GM12801 (cell line): ENCODE measurements around the gene PAK6.

Experiments
- CTCF ChIP-seq: IDR thresholded peaks from one replicate; pipeline ENCODE4 v1.5.1; 2011; ENCODE audit warnings: control low read depth; ENCODE audit not compliant: insufficient read length; ENCODE audit errors: extremely low read depth

Gene PAK6

GRCh38 chr15:40286061-40286532, 47.2 kb downstream of the PAK6 start:
- no peak for TF ChIP-seq CTCF

- TF ChIP-seq CTCF = no peak
These were observed 47.9 kb downstream of the PAK6 start for GRCh38 chr15:40286794-40287193.

GRCh38 chr15:40287505-40287904, 48.6 kb downstream of the PAK6 start:
- no peak for TF ChIP-seq CTCF

- no peak for TF ChIP-seq CTCF
These were observed 49.1 kb downstream of the PAK6 start for GRCh38 chr15:40287968-40288367.

GRCh38 chr15:40289140-40289775, 50.4 kb downstream of the PAK6 start:
- no peak for TF ChIP-seq CTCF

GRCh38 chr15:40290545-40290917, 51.7 kb downstream of the PAK6 start:
- no peak for TF ChIP-seq CTCF

- TF ChIP-seq CTCF = no peak
These were observed 52.2 kb downstream of the PAK6 start for GRCh38 chr15:40290918-40291574.
